C1 segment of cervical spinal cord (tissue), 14 donors: ENCODE data around the gene DIP2A.
A peak's percentile ranks its signal among the peaks of the same experiment; 100 is the strongest.

Source experiments
- DNase-seq, 14 donors: peaks; one replicate each; lab custom pipeline; 2025; lab: John Stamatoyannopoulos, UW

DIP2A gene

DNA sequence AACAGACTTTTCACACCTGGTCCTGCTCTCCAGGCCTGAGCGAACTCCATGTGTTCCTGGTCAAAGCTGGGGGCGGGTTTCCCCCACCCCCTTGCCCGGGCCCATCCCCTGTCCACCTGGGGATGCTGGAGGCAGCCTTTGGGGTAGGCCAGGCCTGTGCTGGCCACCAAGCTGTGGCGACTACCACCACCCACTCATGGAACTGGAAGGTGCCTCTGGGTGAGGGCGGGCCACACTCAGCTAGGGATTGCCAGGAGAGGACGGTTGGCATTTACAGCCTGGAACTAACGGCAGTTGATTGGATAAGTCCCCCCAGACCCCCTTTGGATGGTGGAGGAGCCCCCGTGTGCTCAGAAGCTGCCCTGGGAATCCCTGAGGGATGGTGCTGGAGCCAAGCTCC, 138.3 kb downstream of the DIP2A start:
- peak in 1 of 14 donors; percentile 41 for DNase-seq

DNA sequence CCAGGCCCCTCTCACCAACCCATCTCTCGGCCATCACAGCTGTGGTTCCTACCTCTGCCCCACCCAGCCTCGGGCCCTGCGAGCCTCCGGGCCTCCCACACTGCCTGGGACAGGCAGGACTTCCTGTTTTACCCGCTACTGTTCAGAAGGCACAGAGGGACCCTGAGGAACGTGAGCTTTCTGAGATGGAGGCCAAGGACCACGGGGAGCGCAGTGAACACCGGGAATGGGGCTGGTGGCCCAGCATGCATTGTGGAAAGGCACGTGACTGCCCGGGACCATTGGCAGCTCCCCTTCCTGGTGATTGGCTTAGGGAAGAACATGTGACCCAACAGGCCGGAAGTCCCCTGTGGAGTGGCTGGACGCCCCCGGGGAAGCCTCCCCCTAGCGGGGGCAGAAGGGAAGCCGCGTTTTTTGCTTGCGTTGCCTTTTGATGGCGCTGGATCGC, 139.2 kb downstream of the DIP2A start:
- peak in 3 of 14 donors; percentile 43 to 59 (median 50) for DNase-seq

DNA sequence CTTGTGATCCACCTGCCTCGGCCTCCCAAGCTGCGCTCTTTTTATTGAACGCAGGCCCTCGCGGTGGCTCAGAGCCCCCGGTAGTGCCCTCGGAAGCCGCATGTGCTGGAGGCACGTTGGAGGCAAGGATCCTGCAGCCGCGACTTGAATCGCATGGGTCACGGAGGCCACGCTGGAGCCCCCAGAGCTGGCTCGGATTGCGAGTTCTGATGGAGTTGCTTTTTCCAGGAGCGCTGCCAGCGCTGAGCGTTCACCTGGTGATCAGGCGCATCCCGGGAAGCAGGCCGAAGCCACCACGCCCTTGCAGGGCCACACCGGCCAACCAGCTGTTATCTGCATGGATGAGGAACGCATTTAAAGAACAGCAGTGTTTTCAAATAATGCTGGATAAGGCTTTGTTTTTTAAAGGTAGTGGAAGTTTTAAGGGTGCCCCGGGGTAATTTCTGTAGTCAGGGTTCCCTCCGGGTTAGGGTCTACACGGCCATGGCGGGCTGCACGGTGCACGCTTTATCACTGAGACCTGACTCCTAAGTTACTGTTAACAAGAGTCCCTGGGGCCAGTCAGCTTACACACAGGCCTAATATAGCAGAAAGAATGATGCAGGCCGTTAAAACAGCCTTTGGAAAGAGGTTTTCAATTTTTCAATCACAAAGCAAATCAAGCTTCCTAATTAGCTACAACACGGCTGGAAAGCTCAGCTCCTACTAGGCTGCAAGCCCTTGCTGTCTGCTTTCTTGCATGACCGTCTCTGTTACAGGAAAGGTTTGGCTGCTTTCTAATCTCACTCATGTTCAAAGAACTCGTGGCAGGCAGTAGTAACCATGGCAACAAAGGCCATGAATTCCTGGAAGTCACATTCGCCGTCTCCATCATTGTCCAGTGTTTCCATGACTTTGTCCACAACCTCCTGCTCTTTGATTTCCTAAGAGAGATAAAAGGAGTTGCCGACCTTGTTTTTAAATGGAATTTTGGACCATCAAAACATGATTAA, 140.2 kb downstream of the DIP2A start:
- peak in 1 of 14 donors; percentile 44 for DNase-seq

DNA sequence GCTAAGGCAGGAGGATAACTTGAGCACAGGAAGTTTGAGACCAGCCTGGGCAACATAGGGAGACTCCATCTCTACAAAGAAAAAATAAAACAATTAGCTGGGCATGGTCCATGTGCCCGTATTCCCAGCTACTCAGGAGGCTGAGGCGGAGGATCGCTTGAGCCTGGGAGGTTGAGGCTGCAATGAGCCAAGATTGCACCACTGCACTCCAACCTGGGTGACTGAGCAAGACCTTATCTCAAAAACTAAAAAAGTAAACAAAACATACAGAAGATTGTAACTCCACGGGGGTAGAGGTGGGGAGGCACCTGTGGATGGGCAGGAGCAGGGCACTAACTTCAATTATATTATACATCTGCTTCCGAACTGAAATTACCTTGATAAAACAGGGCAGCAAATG, 141.6 kb downstream of the DIP2A start:
- DNase-seq = no peak

DNA sequence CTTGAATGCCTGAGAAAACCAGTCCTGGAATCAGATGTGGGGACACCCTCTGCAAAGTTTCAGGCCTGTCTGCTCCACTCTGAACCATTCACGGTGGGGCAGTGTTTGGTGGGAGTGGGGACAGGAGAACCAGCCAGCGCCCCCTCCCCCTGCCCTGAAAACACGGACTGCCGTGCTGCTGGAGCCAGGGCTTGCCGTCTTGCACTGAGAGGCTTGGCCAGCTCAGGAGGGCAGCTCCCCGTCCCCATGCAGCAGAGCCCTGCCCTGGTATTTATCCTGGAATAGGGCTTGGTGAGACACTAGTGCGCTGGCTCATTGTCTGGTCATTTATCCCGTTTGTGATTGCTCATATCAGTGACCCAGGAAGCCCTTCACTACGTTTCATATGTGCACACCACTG, 142.3 kb downstream of the DIP2A start:
- DNase-seq = no peak

DNA sequence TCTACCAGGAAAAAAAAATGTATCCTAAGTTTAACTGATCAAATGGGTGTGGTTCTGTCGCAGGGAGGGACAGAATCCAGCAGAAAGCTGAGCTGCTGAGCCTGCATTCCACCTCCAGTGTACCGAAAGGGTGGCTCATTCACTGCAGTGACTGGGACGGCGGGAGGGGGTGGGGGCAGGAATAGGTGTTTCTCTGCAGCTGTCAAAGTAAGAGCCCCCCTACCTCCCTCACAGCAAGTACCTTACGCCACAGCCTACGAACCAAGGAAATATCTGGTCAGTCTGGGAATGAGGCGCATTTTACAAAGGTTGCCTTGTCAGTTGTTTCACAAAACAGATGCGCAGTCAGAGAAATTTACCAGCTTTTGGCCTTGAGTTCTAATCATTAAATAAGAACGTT, 144.5 kb downstream of the DIP2A start:
- peak in 3 of 14 donors; percentile 21 to 51 (median 39) for DNase-seq

DNA sequence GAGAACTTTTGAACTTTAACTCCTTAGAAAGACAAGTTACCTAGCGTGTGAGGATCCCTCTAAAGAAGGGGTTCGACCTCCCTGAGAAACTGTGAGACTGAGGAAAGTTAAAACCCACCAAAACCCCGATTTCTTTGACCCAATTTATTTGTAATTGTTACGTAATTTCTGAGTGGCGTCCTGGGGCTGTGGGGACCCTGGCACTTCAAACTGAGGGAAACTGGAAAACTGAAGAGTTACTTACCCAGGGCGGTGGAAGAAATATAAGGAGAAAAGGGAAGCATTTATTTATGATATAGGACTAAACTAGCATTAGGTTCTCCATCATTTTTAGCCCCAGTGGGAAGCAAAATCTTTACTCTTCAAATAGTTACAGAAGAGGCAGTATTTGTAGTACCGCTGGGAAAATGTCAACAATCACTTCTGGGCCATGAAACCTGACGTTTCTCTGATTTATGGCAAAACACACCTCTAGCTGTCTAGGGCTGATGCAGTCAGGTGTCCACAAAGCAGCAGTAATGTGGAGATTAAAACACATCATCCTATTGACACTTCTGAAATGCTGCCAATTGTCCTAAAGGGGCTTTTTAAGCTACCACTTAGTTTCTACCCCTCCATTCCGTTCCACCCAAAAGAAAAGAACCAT, 145.8 kb downstream of the DIP2A start:
- DNase-seq = no peak

DNA sequence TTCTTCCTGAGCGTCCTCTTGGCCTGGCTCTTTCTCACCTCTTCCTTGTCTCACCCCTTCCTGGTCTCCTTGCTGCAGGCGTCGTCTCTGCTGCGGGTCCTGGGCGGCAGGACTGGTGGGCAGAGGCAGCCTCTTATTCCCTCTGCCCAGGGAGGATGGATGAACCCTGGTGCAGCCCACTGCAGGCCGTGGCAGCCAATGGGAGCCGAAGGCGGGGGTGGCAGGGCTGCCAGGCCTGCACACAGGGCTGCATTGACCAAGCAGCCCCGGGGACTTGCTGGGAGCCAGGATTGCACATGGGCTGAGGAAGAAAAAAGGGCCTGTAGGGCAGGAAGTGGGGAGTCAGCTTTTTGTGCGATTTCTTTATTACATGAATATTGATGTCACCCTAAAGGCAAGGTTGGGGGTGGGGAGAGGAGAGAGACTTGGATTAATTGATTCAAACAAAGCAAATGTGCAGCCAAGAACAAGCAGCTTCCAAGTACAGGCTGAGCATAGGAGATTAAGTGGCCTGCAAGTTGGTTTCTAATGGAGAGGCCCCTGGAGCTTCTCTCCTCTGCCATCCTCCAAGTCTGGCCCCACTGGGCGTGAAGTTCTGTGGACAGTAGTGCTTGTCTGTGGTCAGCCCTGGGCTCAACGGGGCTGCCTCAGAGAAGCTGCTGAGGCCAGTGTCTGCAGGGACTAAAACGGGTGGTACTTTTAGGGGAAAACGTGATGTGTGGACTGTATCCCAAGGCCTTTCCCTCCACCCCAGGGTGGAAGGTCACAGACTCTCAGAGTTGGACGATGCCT, 146.5 kb downstream of the DIP2A start, which contains the start of gene S100B:
TSS of gene S100B (minus strand) at position 108 of the 792 bp plus-strand sequence. CDS start 2,667 bp downstream, outside the sequence.
- DNase-seq = peak in 13 of 14 donors; percentile 54 to 93 (median 82)

DNA sequence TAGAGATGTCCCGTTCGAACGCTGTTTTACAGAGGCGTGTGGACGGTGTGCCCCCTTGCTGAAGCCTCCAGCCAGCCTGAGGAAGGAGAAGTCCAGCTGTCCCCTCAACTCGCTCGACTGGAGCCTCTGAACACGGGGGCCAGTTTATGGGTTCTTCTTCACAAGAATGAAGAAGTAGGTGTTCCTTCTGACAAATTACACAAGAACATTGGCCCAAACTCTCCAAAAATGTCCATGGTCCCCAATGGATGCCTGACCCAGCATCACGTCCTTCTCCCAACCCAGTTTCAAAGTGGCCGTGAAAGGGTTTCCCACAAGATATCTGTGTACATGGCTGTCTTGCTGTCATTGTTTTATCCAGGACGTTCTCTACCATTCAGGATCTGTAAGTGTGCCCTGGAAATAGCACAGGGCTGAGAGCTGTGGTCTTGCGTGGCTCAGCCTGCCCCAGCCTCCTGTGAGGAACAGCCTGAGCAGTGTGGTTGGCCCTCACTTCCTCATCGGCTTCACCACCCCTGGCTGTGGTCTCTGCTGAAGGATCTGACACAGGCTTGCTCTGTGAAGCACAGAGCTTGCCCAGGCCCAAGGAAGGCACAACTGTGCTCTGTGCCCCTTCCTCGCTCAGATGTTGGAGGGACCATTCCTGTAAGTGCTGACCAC, 147.2 kb downstream of the DIP2A start:
- peak in 6 of 14 donors; percentile 51 to 74 (median 64) for DNase-seq

DNA sequence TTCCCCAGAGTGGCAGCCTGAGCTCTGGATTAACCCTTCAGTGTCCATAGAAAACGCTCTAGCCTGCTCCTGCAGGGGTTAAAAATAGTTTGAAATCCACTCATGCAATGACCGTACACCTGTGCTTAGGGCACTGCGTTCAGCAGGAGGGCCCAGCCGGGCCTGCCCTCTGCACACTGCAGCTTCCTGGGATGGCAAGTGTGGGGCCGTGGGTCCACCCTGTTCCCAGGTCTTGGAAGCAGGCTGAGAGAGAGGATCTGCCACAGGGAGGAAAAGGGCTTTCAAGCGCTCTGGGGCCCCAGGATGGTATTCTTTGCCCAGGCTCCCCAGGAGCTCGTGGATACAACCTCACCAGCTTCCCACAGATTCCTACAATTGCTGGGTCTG, 147.7 kb downstream of the DIP2A start:
- DNase-seq = no peak

DNA sequence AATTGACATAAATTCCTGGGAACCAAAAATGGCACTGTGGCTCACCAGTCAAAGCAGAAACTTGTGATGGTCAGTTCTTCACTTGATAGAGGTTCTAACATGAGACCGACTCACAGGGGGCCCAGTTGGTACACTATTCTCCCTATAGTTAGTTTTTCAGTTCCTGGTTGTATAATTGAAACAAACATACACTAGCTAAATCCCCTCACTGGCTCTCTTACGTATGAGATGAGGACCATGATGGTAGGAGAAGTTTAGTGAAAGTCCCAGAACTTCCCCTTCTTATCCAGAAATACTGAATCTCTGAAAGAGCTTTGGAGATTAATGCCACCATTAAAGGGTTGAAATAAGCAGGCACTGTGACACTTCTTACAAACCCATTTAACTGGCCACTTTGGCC, 148.9 kb downstream of the DIP2A start:
- no peak for DNase-seq

DNA sequence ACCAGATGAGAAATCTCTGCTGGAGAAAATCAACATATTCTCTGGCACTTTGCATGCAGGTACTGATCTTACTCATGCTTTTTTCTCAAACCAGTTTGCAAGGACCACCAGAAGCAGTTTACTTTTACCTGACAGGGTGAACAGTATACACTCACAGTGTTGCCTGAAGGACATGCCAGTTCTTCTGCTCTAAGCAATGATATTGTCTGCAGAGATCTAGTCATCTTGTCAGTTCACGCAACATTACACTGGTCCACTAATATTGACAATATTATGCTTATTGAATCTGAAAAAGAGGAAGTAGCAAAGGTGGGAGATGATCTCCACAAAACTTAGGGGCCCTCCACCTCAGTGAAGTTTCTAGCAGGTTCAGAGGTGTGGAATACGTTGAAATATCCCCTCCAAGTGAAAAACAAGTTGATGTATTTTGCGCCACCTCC, 150.0 kb downstream of the DIP2A start:
- DNase-seq = no peak

DNA sequence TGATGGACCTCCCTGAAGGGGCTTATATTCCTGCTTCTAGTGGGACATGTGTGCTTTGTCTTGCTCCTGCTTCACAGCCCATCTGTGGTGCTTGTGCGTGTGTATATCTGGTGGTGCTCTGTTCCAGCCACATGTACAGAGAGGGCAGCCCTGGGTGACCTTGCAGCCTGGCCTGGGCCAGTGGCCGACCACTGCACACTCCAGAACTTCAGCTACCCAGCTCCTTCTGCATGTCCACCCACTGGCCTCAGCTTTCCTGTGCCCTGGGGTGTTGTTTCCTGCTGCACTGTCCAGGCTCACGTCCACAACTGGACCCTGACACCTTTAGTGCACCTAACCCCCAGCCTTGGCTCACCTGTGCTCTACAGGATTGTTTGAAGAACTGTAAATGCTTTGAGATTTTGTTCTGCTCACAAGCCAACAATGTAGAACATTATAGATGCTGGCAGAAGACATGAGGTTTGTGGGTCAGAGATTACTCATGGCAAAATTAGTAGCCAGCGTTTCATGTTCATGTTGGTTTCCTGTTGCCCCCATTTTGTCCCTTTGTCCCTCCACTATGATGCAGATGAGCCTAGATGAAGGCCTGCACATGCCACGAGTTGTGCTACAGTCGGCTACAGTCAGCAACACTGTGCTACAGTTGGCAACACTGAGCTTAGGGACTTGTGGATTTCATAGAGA, 151.5 kb downstream of the DIP2A start:
- no peak for DNase-seq

DNA sequence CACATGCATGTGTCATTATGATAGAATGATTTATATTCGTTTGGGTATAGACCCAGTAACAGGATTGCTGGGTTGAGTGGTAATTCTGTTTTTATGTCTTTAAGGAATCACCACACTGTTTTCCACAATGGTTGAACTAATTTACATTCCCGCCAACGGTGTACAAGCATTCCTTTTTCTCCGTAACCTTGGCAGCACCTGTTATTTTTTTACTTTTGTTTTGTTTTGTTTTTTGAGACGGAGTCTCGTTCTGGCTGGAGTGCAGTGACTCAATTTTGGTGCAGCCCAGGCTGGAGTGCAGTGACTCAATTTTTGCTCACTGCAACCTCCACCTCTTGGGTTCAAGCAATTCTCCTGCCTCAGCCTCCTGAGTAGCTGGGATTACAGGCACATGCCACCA, 154.7 kb downstream of the DIP2A start:
- DNase-seq = no peak

DNA sequence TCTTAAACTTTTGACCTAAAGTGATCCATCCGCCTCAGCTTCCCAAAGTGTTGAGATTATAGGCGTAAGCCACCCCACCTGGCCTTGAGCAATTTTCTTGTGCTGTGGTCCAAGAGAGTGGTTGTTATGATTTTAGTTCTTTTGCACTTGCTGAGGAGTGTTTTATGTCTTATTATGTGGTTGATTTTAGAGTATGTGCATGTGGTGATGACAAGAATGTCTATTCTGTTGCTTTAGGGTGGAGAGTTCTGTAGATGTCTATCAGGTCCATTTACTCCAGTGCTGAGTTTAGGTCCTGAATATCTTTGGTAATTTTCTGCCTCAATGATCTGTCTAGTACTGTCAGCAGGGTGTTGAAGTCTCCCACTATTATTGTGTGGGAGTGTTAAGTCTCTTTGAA, 157.4 kb downstream of the DIP2A start:
- DNase-seq = no peak

DNA sequence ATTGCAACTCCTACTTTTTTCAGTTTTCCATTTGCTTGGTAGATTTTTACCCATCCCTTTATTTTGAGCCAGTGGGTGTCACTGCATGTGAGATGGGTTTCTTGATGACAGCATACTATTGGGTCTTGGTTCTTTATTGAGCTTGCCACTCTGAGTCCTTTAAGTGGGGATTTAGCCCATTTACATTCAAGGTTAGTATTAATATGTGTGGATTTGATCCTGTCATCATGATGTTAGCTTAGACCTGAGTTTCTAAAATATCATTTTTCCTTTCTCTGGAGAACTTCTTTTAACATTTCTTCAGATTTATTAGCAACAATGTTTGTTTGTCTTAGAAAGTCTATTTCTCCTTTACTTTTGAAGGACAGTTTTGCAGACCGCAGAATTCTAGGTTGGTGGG, 158.0 kb downstream of the DIP2A start:
- no peak for DNase-seq

DNA sequence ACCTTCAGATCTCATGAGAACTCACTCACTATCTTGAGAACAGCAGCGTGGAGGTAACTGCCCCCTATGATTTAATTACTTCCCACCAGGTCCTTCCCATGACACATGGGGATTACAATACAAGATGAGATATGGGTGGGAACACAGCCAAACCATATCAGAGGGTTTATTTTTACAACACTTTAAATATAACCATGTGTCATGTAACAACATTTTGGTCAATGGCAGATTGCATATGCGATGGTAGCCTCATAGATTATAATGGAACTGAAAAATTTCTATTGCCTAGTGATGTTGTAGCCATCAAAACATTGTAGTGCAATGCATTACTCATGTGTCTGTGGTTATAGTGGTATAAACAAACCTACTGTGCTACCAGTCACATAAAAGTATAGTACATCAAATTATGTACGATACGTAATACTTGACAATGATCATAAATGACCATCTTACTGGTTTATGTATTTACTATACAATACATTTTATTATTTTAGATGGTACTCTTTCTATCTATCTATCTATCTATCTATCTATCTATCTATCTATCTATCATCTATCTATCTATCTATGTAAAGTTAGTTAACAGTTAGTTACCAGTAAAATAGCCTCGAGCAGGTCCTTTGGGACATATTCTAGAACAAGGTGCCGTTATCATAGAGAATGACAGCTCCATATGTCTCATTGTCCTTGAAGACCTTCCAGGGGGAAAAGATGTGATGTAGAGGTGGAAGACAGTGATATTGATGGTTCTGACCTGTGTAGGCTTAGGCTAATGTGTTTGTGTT, 158.8 kb downstream of the DIP2A start:
- DNase-seq = no peak

DNA sequence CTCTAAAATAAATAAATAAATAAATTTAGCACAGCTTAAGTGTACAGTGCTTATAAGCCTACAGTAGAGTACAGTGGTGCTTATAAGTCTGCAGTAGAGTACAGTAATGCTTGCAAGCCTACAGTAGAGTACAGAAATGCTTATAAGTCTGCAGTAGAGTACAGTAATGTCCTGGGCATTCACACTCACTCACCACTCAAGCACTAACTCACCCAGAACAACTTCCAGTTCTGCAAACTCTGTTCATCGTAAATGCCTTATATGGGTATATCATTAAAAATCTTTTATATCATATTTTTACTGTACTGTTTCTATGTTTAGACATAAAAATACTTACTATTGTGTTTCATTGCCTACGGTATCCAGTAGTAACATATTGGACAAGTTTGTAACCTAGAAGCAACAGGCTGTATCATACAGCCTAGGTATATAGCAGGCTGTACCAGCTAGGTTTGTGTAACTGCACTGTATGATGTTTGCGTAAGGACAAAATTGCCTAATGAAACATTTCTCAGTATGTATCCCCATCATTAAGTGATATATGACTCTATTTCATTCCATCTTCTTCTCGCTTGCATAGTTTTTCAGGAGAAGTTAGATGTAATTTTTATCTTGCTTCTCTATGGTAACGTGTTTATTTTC, 160.2 kb downstream of the DIP2A start:
- no peak for DNase-seq
